Measurements from ENCODE around the gene SPC24. TPM values are rescaled to one million over a fixed set of nuclear protein-coding genes. Genes with fewer than 3 reads are reported as not detected.

Gene SPC24
- total and polyA plus RNA-seq, 3 donors from 2014 or later: 5.4 to 7.4 (median 7.1) TPM

DNA sequence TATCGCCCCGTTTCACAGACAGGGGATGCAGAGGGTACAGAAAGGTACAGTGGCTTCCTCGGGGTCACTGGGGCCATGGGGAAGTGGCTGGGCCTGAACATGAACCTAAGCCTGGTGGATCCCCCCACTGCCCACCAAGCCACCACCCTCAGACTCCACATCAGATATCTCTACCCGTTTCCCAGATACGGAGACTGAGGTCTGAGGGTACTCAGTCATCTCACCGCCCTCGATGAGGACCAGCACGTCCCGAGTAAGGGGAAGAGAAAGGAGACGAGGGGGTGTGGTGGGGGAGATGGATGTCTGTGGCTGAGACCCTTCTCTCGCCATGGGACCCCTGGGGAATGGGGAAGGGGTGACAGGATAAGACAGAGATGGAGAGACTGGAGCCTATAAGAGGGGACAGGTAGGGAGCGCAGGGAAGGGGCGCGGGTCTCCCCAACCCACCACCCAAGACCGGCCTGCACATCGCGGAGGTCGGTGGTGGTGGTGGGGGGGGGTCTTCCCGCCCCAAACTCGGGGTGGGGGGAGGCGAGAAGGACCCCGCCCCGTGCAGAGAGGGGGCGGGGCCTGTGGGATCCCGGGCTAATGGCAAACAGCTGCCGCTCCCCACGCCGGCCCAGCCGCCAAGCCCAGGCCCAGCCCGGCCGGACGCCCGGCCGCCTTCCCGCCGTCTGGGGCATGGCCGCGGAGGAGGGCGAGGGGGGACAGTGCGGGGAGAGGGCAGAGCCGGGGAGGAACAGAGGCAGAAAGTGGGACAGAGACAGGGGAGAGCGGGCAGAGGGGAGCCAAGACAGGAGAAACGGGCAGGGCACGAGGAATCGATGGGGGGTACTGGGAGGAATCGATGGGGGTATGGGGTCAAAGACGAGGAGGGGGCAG, 41.1 kb upstream of the SPC24 start:
- Histone ChIP-seq H3K27ac (peak overlapping the region; percentile 87 to 95), H3K27me3 (no peaks in the 10 kb centered on the region), H3K36me3 (ENCODE audit: low read depth, missing control alignments) (no peaks in the 10 kb centered on the region), H3K9me3 (no peaks in the 10 kb centered on the region), H3K4me3 (peak overlapping the region; percentile 69 to 79), H3K4me1 (peaks cover 14% of the 10 kb centered on the region)
- DNase-seq: no peak
- 10 to 12% methylated on average over 42 to 43 of the region's 47 CpGs for WGBS, 2 donors
- intact Hi-C loops (cut with DNase I; ENCODE audit: low total_unique reads): no loop called here
- TF ChIP-seq, protein P1, sequence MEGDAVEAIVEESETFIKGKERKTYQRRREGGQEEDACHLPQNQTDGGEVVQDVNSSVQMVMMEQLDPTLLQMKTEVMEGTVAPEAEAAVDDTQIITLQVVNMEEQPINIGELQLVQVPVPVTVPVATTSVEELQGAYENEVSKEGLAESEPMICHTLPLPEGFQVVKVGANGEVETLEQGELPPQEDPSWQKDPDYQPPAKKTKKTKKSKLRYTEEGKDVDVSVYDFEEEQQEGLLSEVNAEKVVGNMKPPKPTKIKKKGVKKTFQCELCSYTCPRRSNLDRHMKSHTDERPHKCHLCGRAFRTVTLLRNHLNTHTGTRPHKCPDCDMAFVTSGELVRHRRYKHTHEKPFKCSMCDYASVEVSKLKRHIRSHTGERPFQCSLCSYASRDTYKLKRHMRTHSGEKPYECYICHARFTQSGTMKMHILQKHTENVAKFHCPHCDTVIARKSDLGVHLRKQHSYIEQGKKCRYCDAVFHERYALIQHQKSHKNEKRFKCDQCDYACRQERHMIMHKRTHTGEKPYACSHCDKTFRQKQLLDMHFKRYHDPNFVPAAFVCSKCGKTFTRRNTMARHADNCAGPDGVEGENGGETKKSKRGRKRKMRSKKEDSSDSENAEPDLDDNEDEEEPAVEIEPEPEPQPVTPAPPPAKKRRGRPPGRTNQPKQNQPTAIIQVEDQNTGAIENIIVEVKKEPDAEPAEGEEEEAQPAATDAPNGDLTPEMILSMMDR (IDR thresholded peaks at IDR 0.05): no peak
- TF ChIP-seq POLR2A (IDR thresholded peaks at IDR 0.05): no peak

DNA sequence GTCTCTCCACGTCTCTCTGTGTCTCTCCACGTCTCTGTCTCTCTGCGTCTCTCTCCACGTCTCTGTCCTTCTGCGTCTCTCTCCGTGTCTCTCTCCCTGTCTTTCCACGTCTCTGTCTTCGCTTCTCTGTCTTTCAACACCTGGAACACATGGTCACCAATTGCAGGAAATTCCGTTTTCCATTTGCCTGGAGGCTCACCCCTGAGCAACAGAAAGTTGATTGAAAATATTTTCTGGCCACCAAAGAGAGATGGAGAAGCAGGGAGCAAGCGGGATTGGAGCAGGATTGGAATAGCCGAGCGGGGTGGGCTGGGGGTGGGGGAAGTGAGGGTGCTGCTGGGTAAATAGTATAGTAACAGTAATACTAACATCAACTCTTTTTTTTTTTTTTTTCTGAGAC, 40.1 kb upstream of the SPC24 start:
- TF ChIP-seq, protein P1 (IDR thresholded peaks at IDR 0.05): no peak
- TF ChIP-seq POLR2A (IDR thresholded peaks at IDR 0.05): no peak
- Histone ChIP-seq H3K4me3 (peak overlapping the region; percentile 26 to 79), H3K4me1 (peaks cover 14% of the 10 kb centered on the region), H3K27ac (peak overlapping the region; percentile 69 to 95), H3K9me3 (no peaks in the 10 kb centered on the region), H3K36me3 (ENCODE audit: low read depth, missing control alignments) (no peaks in the 10 kb centered on the region), H3K27me3 (no peaks in the 10 kb centered on the region)
- 69 to 70% methylated on average over 12 of the region's 12 CpGs for WGBS, 2 donors
- intact Hi-C loops (cut with DNase I; ENCODE audit: low total_unique reads): no loop called here
- DNase-seq: no peak

GRCh38 chr19:11194656-11195558, 39.3 kb upstream of the SPC24 start:
- intact Hi-C loops (cut with DNase I; ENCODE audit: low total_unique reads): no loop called here
- no peak for TF ChIP-seq POLR2A (IDR thresholded peaks at IDR 0.05)
- TF ChIP-seq, protein P1 (IDR thresholded peaks at IDR 0.05): no peak
- no peaks in the 10 kb centered on the region for H3K27me3 ChIP-seq
- H3K4me3 ChIP-seq: peak overlapping the region; percentile 26 to 79
- peak overlapping the region; percentile 69 to 95 for H3K27ac ChIP-seq
- H3K4me1 ChIP-seq: peaks cover 15% of the 10 kb centered on the region
- H3K9me3 ChIP-seq: no peaks in the 10 kb centered on the region
- no peaks in the 10 kb centered on the region for H3K36me3 ChIP-seq (ENCODE audit: low read depth, missing control alignments)
- no peak for DNase-seq
- 30 to 39% methylated on average over 13 to 20 of the region's 20 CpGs for WGBS, 2 donors

- H3K4me1 ChIP-seq: peaks cover 18% of the 10 kb centered on the region
- H3K36me3 ChIP-seq (ENCODE audit: low read depth, missing control alignments): no peaks in the 10 kb centered on the region
- TF ChIP-seq POLR2A (IDR thresholded peaks at IDR 0.05): no peak
- TF ChIP-seq, protein P1 (IDR thresholded peaks at IDR 0.05): no peak
- intact Hi-C loops (cut with DNase I; ENCODE audit: low total_unique reads): no loop called here
- peak overlapping the region; percentile 69 to 95 for H3K27ac ChIP-seq
- no peaks in the 10 kb centered on the region for H3K9me3 ChIP-seq
- no peak overlapping the region for H3K4me3 ChIP-seq
- no peaks in the 10 kb centered on the region for H3K27me3 ChIP-seq
- 59 to 63% methylated on average over 8 of the region's 8 CpGs for WGBS, 2 donors
- DNase-seq: no peak
Observed at GRCh38 chr19:11194173-11194572, 38.6 kb upstream of the SPC24 start.

Measured in testis (tissue), 3 donors.